ENCODE measurements around the gene C14orf119. TPM values are rescaled to one million over a fixed set of nuclear protein-coding genes. Genes with fewer than 3 reads are reported as not detected.

C14orf119 gene
- total RNA-seq, 1 experiment from 2014 or later: 46.8 TPM

GRCh38 chr14:23070262-23071129 is 24.8 kb upstream of the C14orf119 start:
- ATAC-seq: no peak
- Histone ChIP-seq H3K27me3 (ENCODE audit: insufficient read depth, low read length) (no peaks in the 10 kb centered on the region), H3K36me3 (ENCODE audit: control insufficient read depth in 1 of 2, insufficient read depth in 2 of 2, low read length in 2 of 2) (peaks cover 40 to 53% of the 10 kb centered on the region in 2 experiments), H3K79me2 (ENCODE audit: insufficient read depth, low read length) (peaks cover 70% of the 10 kb centered on the region), H3K9ac (ENCODE audit: low read length) (peak overlapping the region; percentile 95), H3K9me2 (ENCODE audit: insufficient read depth) (no peaks in the 10 kb centered on the region), H3K9me3 (ENCODE audit: control insufficient read depth in 1 of 2, insufficient read depth in 1 of 2, low read depth in 1 of 2, low read length in 2 of 2) (no peaks in the 10 kb centered on the region), H4K20me1 (ENCODE audit: insufficient read depth) (no peaks in the 10 kb centered on the region), H3K4me2 (ENCODE audit: low read length) (peak overlapping the region; percentile 93), H3K4me1 (ENCODE audit: control insufficient read depth in 1 of 2, insufficient read depth in 2 of 2, low read length in 2 of 2) (peaks cover 29 to 37% of the 10 kb centered on the region in 2 experiments), H3K27ac (ENCODE audit: low read depth, low read length) (peak overlapping the region; percentile 65), H2AFZ (ENCODE audit: low read depth, low read length, poor library complexity, severe bottlenecking) (no peak overlapping the region), H3K4me3 (replicated peaks in 1 of 2; ENCODE audit: low read depth in 1 of 2, low read length in 2 of 2) (peak overlapping the region; percentile 94 to 97)
- ChIA-PET RAD21 (ENCODE audit: low non-redundant PET in 1 of 2, low total read pairs in 2 of 2, uncharacterized antibody in 2 of 2, unreplicated experiment in 2 of 2) (no interaction called here), POLR2A (interaction anchor here (0.7 to 5.4 kb wide), 4 partner anchors 8 to 25 kb away, joined by 3 to 35 read pairs (median 6); partner anchors contain the start of genes ACIN1, C14orf119 and CDH24), CTCF (interaction anchor here (0.8 to 2.6 kb wide), 5 partner anchors 10 to 85 kb away, joined by 4 to 14 read pairs (median 12); partner anchors contain the start of genes ACIN1, C14orf119 and CDH24)
- intact Hi-C loops (cut with micrococcal nuclease): no loop called here
- TF ChIP-seq TCF7L2 (IDR thresholded peaks at IDR 0.05; ENCODE audit: borderline replicate concordance, extremely low read depth, insufficient read depth, insufficient read length) (no peak), EGR1 (IDR thresholded peaks at IDR 0.05; ENCODE audit: low read depth) (no peak), EZH2 (IDR thresholded peaks at IDR 0.05) (no peak), JUND (IDR thresholded peaks at IDR 0.05) (no peak), SRF (IDR thresholded peaks at IDR 0.05; ENCODE audit: low read depth) (no peak), ZBTB33 (IDR thresholded peaks at IDR 0.05; ENCODE audit: extremely low read depth, insufficient replicate concordance, low read length) (no peak), CTCF (IDR thresholded peaks at IDR 0.05 in 2 of 3, conservative IDR thresholded peaks at IDR 0.05 in 1 of 3; ENCODE audit: borderline replicate concordance in 1 of 3, insufficient read depth in 1 of 3, low read depth in 2 of 3, low read length in 2 of 3) (no peak), POLR2A (IDR thresholded peaks at IDR 0.05; ENCODE audit: borderline replicate concordance, extremely low read depth, insufficient read depth, insufficient read length) (no peak), MAX (IDR thresholded peaks at IDR 0.05) (no peak), SIN3A (IDR thresholded peaks at IDR 0.05; ENCODE audit: low read depth) (no peak), POLR2AphosphoS5 (IDR thresholded peaks at IDR 0.05; ENCODE audit: low read depth, low read length) (no peak), RAD21 (IDR thresholded peaks at IDR 0.05; ENCODE audit: low read depth) (no peak), ATF3 (IDR thresholded peaks at IDR 0.05) (no peak), ELF1 (IDR thresholded peaks at IDR 0.05; ENCODE audit: borderline replicate concordance, low read depth) (no peak), ZFX (IDR thresholded peaks at IDR 0.05) (no peak)
- no peak for DNase-seq (ENCODE audit: low read depth, low spot score)
- BruUV-seq (replicated peaks): no TSS peak

Measured in HCT116 (cell line).